GM12874 (cell line): ENCODE data around the gene ZNF219.

Experiments
- CTCF ChIP-seq: IDR thresholded peaks from 2 replicates; pipeline ENCODE4 v1.5.1; 2011; ENCODE audit warnings: low read depth, mild to moderate bottlenecking, control low read depth, low read length, moderate library complexity; ENCODE audit not compliant: insufficient read depth

Gene ZNF219

GRCh38 chr14:21070083-21070609, 28.3 kb downstream of the ZNF219 start, which contains the start of gene ARHGEF40:
ARHGEF40 (plus strand) TSS chr14:21070304; CDS start chr14:21070397, 93 bp downstream.
- TF ChIP-seq CTCF = no peak

GRCh38 chr14:21069388-21070082, 28.9 kb downstream of the ZNF219 start:
- TF ChIP-seq CTCF = no peak

- TF ChIP-seq CTCF = peak; percentile 30; the same call in 1 of the 2 replicates
Observed at GRCh38 chr14:21068521-21069387, 29.7 kb downstream of the ZNF219 start.

- TF ChIP-seq CTCF = peak; percentile 28; the same call in 1 of the 2 replicates
Observed at GRCh38 chr14:21066882-21067502, 31.5 kb downstream of the ZNF219 start.

- TF ChIP-seq CTCF = no peak
Observed at GRCh38 chr14:21063479-21063878, 35.0 kb downstream of the ZNF219 start.

GRCh38 chr14:21061347-21061668, 37.1 kb downstream of the ZNF219 start:
- TF ChIP-seq CTCF = no peak
